ENCODE results near the gene SAPCD2.

Gene SAPCD2

DNA sequence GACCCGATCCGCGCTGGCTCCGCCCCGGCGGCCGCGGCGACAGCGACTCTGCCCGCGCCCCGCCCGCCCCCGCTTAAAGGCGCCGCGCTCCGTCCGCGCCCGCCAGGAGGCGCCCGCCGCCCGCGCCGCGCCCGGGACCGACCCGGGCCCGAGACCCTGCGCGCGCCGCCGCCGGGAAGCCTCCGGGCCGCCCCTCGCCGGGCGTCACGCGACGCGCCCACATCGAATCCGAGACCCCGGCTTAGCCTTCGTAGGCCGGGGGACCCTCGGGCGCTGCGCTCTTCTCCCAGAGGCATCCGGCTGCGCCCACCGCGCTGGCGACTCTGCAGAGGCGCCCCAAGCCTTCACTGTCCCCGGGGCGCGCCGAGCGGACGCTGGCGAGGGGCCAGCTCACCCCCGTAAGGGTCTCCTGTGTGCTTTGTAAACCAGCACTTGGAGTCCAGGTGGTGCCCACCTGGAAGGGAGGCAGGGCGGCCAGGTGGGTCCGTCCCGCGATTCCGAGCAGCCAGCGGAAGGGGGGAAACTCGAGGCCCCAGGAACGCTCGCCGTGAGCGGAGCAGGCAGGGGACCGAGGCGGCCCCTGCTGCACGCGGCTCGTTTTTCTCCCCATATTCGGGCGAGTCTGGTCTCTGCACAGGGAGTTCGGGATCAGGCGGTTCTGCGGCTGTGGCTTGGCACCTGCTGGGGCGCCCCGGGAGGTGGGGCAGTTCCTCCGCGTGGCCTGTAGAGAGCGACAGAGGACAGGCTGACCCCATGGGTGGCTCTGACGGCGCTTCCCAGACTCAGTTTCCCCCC lies 41.9 kb downstream of the SAPCD2 start (continued):
- TF ChIP-seq, protein P1, sequence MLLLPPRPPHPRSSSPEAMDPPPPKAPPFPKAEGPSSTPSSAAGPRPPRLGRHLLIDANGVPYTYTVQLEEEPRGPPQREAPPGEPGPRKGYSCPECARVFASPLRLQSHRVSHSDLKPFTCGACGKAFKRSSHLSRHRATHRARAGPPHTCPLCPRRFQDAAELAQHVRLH (tag by site-specific recombination; IDR thresholded peaks at IDR 0.05), result no peak
- TF ChIP-seq ZNF521 (tag by site-specific recombination; IDR thresholded peaks at IDR 0.05), result no peak
- TF ChIP-seq ZNF629 (tag by site-specific recombination; IDR thresholded peaks at IDR 0.05), result 0 out of 2 replicates have a peak, but pooled peaks have one; percentile 27
- 0 out of 2 replicates have a peak, but pooled peaks have one; percentile 24 for TF ChIP-seq ZBTB7A (tag by site-specific recombination; IDR thresholded peaks at IDR 0.05; ENCODE audit: low read depth)
- TF ChIP-seq ZNF391 (tag by site-specific recombination; IDR thresholded peaks at IDR 0.05; ENCODE audit: borderline replicate concordance, low read depth), result peak; percentile 68; the same call in 1 of the 2 replicates
- no peak for TF ChIP-seq ZBTB1 (tag by site-specific recombination; IDR thresholded peaks at IDR 0.05)
- TF ChIP-seq ZFP69B (tag by site-specific recombination; IDR thresholded peaks at IDR 0.05), result 0 out of 2 replicates have a peak, but pooled peaks have one; percentile 38
- TF ChIP-seq, protein P2, sequence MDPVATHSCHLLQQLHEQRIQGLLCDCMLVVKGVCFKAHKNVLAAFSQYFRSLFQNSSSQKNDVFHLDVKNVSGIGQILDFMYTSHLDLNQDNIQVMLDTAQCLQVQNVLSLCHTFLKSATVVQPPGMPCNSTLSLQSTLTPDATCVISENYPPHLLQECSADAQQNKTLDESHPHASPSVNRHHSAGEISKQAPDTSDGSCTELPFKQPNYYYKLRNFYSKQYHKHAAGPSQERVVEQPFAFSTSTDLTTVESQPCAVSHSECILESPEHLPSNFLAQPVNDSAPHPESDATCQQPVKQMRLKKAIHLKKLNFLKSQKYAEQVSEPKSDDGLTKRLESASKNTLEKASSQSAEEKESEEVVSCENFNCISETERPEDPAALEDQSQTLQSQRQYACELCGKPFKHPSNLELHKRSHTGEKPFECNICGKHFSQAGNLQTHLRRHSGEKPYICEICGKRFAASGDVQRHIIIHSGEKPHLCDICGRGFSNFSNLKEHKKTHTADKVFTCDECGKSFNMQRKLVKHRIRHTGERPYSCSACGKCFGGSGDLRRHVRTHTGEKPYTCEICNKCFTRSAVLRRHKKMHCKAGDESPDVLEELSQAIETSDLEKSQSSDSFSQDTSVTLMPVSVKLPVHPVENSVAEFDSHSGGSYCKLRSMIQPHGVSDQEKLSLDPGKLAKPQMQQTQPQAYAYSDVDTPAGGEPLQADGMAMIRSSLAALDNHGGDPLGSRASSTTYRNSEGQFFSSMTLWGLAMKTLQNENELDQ (tag by site-specific recombination; IDR thresholded peaks at IDR 0.05; ENCODE audit: low read depth), result no peak
- TF ChIP-seq ZNF341 (tag by site-specific recombination; IDR thresholded peaks at IDR 0.05; ENCODE audit: low read depth), result peak; percentile 62
- TF ChIP-seq ZNF600 (tag by site-specific recombination; IDR thresholded peaks at IDR 0.05), result peak; percentile 89
- peak; percentile 99 for TF ChIP-seq ZNF423 (tag by site-specific recombination; IDR thresholded peaks at IDR 0.05)
- peak; percentile 48; the same call in 1 of the 2 replicates for TF ChIP-seq ZNF2 (tag by site-specific recombination; IDR thresholded peaks at IDR 0.05)
- peak; percentile 44 for TF ChIP-seq SP2 (tag by site-specific recombination; IDR thresholded peaks at IDR 0.05)
- TF ChIP-seq, protein P3, sequence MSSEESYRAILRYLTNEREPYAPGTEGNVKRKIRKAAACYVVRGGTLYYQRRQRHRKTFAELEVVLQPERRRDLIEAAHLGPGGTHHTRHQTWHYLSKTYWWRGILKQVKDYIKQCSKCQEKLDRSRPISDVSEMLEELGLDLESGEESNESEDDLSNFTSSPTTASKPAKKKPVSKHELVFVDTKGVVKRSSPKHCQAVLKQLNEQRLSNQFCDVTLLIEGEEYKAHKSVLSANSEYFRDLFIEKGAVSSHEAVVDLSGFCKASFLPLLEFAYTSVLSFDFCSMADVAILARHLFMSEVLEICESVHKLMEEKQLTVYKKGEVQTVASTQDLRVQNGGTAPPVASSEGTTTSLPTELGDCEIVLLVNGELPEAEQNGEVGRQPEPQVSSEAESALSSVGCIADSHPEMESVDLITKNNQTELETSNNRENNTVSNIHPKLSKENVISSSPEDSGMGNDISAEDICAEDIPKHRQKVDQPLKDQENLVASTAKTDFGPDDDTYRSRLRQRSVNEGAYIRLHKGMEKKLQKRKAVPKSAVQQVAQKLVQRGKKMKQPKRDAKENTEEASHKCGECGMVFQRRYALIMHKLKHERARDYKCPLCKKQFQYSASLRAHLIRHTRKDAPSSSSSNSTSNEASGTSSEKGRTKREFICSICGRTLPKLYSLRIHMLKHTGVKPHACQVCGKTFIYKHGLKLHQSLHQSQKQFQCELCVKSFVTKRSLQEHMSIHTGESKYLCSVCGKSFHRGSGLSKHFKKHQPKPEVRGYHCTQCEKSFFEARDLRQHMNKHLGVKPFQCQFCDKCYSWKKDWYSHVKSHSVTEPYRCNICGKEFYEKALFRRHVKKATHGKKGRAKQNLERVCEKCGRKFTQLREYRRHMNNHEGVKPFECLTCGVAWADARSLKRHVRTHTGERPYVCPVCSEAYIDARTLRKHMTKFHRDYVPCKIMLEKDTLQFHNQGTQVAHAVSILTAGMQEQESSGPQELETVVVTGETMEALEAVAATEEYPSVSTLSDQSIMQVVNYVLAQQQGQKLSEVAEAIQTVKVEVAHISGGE (tag by site-specific recombination; conservative IDR thresholded peaks at IDR 0.05; ENCODE audit: low read depth), result no peak; the same call in 1 of the 2 replicates
- TF ChIP-seq ZNF76 (tag by site-specific recombination; IDR thresholded peaks at IDR 0.05; ENCODE audit: borderline replicate concordance, low read depth), result 0 out of 2 replicates have a peak, but pooled peaks have one; percentile 9
- no peak for TF ChIP-seq KLF7 (tag by site-specific recombination; IDR thresholded peaks at IDR 0.05; ENCODE audit: borderline replicate concordance)
- TF ChIP-seq ZNF510 (tag by site-specific recombination; IDR thresholded peaks at IDR 0.05; ENCODE audit: insufficient replicate concordance), result no peak
- TF ChIP-seq ZNF157 (tag by site-specific recombination; IDR thresholded peaks at IDR 0.05), result no peak
- no peak for TF ChIP-seq GLI4 (tag by site-specific recombination; IDR thresholded peaks at IDR 0.05)
- TF ChIP-seq SCRT1 (tag by site-specific recombination; IDR thresholded peaks at IDR 0.05; ENCODE audit: borderline replicate concordance), result no peak
- no peak for TF ChIP-seq ZNF292 (tag by site-specific recombination; IDR thresholded peaks at IDR 0.05; ENCODE audit: borderline replicate concordance, low read depth)
- TF ChIP-seq, protein P4, sequence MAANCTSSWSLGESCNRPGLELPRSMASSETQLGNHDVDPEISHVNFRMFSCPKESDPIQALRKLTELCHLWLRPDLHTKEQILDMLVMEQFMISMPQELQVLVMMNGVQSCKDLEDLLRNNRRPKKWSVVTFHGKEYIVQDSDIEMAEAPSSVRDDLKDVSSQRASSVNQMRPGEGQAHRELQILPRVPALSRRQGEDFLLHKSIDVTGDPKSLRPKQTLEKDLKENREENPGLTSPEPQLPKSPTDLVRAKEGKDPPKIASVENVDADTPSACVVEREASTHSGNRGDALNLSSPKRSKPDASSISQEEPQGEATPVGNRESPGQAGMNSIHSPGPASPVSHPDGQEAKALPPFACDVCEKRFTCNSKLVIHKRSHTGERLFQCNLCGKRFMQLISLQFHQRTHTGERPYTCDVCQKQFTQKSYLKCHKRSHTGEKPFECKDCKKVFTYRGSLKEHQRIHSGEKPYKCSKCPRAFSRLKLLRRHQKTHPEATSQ (tag by site-specific recombination; IDR thresholded peaks at IDR 0.05), result no peak
- TF ChIP-seq BCL11B (tag by site-specific recombination; IDR thresholded peaks at IDR 0.05; ENCODE audit: low read depth), result peak; percentile 63; the same call in 1 of the 2 replicates
- peak; percentile 55 for TF ChIP-seq SP3 (tag by site-specific recombination; IDR thresholded peaks at IDR 0.05)
- TF ChIP-seq ZNF266 (tag by site-specific recombination; IDR thresholded peaks at IDR 0.05; ENCODE audit: low read depth), result no peak
- 0 out of 2 replicates have a peak, but pooled peaks have one; percentile 34 for TF ChIP-seq KLF10 (tag by site-specific recombination; IDR thresholded peaks at IDR 0.05)
- TF ChIP-seq TRIM28 (IDR thresholded peaks at IDR 0.05; ENCODE audit: borderline replicate concordance, low read length), result no peak
- TF ChIP-seq, protein P5, sequence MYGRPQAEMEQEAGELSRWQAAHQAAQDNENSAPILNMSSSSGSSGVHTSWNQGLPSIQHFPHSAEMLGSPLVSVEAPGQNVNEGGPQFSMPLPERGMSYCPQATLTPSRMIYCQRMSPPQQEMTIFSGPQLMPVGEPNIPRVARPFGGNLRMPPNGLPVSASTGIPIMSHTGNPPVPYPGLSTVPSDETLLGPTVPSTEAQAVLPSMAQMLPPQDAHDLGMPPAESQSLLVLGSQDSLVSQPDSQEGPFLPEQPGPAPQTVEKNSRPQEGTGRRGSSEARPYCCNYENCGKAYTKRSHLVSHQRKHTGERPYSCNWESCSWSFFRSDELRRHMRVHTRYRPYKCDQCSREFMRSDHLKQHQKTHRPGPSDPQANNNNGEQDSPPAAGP (tag by site-specific recombination; IDR thresholded peaks at IDR 0.05), result peak; percentile 64; the same call in 1 of the 2 replicates
- peak; percentile 79; the same call in 1 of the 2 replicates for TF ChIP-seq ZNF777 (tag by site-specific recombination; IDR thresholded peaks at IDR 0.05; ENCODE audit: borderline replicate concordance)
- TF ChIP-seq ZFHX2 (tag by site-specific recombination; conservative IDR thresholded peaks at IDR 0.05), result peak; percentile 88
- peak; percentile 94 for TF ChIP-seq ZNF335 (tag by site-specific recombination; conservative IDR thresholded peaks at IDR 0.05)
